Measurements from ENCODE around the gene AKNA.

- TF ChIP-seq POLR2A (IDR thresholded peaks at IDR 0.05) (no peak), POLR2AphosphoS5 (IDR thresholded peaks at IDR 0.05) (no peak)
Observed at GRCh38 chr9:114390952-114391351, 3.2 kb upstream of the AKNA start.
